HepG2 (cell line): ENCODE results near the gene EHD1. TPM values are rescaled to one million over a fixed set of nuclear protein-coding genes. Genes with fewer than 3 reads are reported as not detected.

Experiments
- GABPA ChIP-seq, 2 experiments: IDR thresholded peaks; 2 replicates each; pipeline ENCODE4 v1.6.1; 2011 to 2016; ENCODE audit warnings: low read depth in 2 of 2, low read length in 1 of 2, missing biosample characterization in 1 of 2, missing genetic modification characterization in 1 of 2
- KDM5B ChIP-seq: sonication (generic); formaldehyde crosslinking; IDR thresholded peaks from 2 replicates; pipeline ENCODE4 v1.4.0; 2020; ENCODE audit warnings: missing genetic modification reagents, mild to moderate bottlenecking, borderline replicate concordance
- MEIS1 ChIP-seq: sonication (generic); formaldehyde crosslinking; IDR thresholded peaks from 2 replicates; pipeline ENCODE4 v1.9.0; 2021; ENCODE audit warnings: mild to moderate bottlenecking, missing genetic modification reagents, moderate library complexity, borderline replicate concordance
- MYC ChIP-seq: sonication (generic); formaldehyde crosslinking; IDR thresholded peaks from 2 replicates; pipeline ENCODE4 v1.9.0; 2021; ENCODE audit warnings: missing genetic modification reagents, borderline replicate concordance
- NR2C2 ChIP-seq: sonication (generic); formaldehyde crosslinking; IDR thresholded peaks from 2 replicates; pipeline ENCODE4 v1.4.0; 2020; ENCODE audit warnings: missing genetic modification reagents, mild to moderate bottlenecking, moderate library complexity, borderline replicate concordance
- RXRA ChIP-seq: sonication (generic); formaldehyde crosslinking; IDR thresholded peaks from 2 replicates; pipeline ENCODE4 v1.5.1; 2020; ENCODE audit warnings: missing genetic modification reagents
- SMAD3 ChIP-seq: sonication (generic); formaldehyde crosslinking; IDR thresholded peaks from 2 replicates; pipeline ENCODE4 v1.4.0; 2020; ENCODE audit warnings: missing genetic modification reagents
- ZFX ChIP-seq: sonication (generic); formaldehyde crosslinking; IDR thresholded peaks from 2 replicates; pipeline ENCODE4 v1.4.0; 2020; ENCODE audit warnings: mild to moderate bottlenecking, low read depth, missing genetic modification reagents, moderate library complexity
- ZMYM3 ChIP-seq: sonication (generic); formaldehyde crosslinking; IDR thresholded peaks from 2 replicates; pipeline ENCODE4 v1.5.1; 2020; ENCODE audit warnings: mild to moderate bottlenecking, missing genetic modification reagents
- ZNF143 ChIP-seq: sonication (generic); formaldehyde crosslinking; IDR thresholded peaks from 2 replicates; pipeline ENCODE4 v1.4.0; 2020; ENCODE audit warnings: missing genetic modification reagents
- polyA plus RNA-seq, 8 experiments: library from polyadenylated mRNA; depleted of rRNA in 3 of 8; stranded (reverse) in 7 of 8; unstranded in 1 of 8; fragments of >200 nt; fragmentation: Illumina TruSeq in 4 of 8; extraction: Trizol in 4 of 8; gene quantifications; 2 replicates each; pipeline versions ENCODE4 v1.2.1 to v1.2.3, GENCODE V29; 2011 to 2016; ENCODE audit warnings: low read depth in 4 of 8, missing spikeins in 1 of 8, mixed read lengths in 1 of 8; ENCODE audit not compliant: insufficient read depth in 1 of 8
- total RNA-seq, 5 experiments: library from RNA; depleted of rRNA; stranded (reverse); fragments of >200 nt; fragmentation: Illumina TruSeq; extraction: Trizol; gene quantifications; 2 replicates each; pipeline ENCODE4 v1.2.3, GENCODE V29; 2016; ENCODE audit warnings: low read depth in 1 of 5
- TF ChIP-seq, protein P1 (sequence below): sonication (generic); formaldehyde crosslinking; IDR thresholded peaks from 2 replicates; pipeline ENCODE4 v1.4.0; 2020; ENCODE audit warnings: missing genetic modification reagents
- TF ChIP-seq, protein P2 (sequence below): sonication (generic); formaldehyde crosslinking; IDR thresholded peaks from 2 replicates; pipeline ENCODE4 v1.4.0; 2020; ENCODE audit warnings: mild to moderate bottlenecking, missing genetic modification reagents
- TF ChIP-seq, protein P3 (sequence below): fragments of 450-650 bp; IDR thresholded peaks from 2 replicates; pipeline ENCODE4 v1.6.1; 2017; ENCODE audit warnings: mild to moderate bottlenecking
- TF ChIP-seq, protein P4 (sequence below): sonication (generic); formaldehyde crosslinking; IDR thresholded peaks from 2 replicates; pipeline ENCODE4 v1.4.0; 2020; ENCODE audit warnings: mild to moderate bottlenecking, low read depth, missing genetic modification reagents
- TF ChIP-seq, protein P5 (sequence below): sonication (generic); IDR thresholded peaks from 2 replicates; pipeline ENCODE4 v1.6.1; 2016; ENCODE audit warnings: low read depth, borderline replicate concordance

Gene EHD1
- total and polyA plus RNA-seq, 2 of the 13 experiments (the other 11 are each of a cell fraction or from before 2014, with no cell fraction given) = 23.6 to 26.6 TPM

DNA sequence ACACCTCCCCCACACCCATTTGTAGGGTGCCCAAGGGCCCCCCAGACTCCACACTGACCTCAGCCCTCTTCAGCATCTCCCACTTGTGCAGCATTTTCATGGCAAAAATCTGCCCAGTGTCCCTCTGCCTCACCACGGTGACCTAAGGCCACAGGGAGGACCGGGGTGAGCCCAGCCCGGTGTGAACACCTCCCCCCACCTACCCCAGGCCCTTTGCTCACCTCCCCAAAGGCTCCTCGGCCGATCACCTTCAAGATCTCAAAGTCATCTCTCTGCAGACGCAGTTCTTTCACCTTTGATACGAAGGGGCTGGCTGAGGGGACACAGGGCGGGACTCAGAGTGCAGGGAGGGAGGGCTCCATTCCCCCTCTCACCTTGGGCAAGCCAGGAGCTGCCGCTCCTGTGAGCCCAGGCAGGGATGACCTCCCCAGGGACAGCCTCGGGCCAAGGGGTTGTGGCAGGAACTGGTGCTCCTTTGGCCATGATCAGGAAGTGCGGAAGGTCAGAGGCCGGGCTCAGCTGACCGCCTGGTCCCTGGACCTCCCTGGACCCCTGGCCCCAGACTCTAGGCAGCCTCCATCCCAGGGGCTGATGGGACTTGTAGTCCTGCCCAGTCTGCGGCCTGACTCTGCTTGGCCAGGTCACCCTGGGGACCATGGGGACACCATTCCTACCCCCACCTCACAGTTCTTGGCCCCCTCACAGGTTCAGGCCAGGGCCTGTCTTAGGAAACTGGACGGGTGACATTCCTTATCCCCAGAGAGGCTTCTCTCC lies 36.6 kb downstream of the EHD1 start (continued):
- TF ChIP-seq, protein P1, sequence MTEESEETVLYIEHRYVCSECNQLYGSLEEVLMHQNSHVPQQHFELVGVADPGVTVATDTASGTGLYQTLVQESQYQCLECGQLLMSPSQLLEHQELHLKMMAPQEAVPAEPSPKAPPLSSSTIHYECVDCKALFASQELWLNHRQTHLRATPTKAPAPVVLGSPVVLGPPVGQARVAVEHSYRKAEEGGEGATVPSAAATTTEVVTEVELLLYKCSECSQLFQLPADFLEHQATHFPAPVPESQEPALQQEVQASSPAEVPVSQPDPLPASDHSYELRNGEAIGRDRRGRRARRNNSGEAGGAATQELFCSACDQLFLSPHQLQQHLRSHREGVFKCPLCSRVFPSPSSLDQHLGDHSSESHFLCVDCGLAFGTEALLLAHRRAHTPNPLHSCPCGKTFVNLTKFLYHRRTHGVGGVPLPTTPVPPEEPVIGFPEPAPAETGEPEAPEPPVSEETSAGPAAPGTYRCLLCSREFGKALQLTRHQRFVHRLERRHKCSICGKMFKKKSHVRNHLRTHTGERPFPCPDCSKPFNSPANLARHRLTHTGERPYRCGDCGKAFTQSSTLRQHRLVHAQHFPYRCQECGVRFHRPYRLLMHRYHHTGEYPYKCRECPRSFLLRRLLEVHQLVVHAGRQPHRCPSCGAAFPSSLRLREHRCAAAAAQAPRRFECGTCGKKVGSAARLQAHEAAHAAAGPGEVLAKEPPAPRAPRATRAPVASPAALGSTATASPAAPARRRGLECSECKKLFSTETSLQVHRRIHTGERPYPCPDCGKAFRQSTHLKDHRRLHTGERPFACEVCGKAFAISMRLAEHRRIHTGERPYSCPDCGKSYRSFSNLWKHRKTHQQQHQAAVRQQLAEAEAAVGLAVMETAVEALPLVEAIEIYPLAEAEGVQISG (CRISPR knock-in tag) = peak; percentile 40; the same call in 1 of the 2 replicates
- TF ChIP-seq, protein P2, sequence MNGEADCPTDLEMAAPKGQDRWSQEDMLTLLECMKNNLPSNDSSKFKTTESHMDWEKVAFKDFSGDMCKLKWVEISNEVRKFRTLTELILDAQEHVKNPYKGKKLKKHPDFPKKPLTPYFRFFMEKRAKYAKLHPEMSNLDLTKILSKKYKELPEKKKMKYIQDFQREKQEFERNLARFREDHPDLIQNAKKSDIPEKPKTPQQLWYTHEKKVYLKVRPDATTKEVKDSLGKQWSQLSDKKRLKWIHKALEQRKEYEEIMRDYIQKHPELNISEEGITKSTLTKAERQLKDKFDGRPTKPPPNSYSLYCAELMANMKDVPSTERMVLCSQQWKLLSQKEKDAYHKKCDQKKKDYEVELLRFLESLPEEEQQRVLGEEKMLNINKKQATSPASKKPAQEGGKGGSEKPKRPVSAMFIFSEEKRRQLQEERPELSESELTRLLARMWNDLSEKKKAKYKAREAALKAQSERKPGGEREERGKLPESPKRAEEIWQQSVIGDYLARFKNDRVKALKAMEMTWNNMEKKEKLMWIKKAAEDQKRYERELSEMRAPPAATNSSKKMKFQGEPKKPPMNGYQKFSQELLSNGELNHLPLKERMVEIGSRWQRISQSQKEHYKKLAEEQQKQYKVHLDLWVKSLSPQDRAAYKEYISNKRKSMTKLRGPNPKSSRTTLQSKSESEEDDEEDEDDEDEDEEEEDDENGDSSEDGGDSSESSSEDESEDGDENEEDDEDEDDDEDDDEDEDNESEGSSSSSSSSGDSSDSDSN = 0 out of 2 replicates have a peak, but pooled peaks have one; percentile 3
- TF ChIP-seq, protein P3, sequence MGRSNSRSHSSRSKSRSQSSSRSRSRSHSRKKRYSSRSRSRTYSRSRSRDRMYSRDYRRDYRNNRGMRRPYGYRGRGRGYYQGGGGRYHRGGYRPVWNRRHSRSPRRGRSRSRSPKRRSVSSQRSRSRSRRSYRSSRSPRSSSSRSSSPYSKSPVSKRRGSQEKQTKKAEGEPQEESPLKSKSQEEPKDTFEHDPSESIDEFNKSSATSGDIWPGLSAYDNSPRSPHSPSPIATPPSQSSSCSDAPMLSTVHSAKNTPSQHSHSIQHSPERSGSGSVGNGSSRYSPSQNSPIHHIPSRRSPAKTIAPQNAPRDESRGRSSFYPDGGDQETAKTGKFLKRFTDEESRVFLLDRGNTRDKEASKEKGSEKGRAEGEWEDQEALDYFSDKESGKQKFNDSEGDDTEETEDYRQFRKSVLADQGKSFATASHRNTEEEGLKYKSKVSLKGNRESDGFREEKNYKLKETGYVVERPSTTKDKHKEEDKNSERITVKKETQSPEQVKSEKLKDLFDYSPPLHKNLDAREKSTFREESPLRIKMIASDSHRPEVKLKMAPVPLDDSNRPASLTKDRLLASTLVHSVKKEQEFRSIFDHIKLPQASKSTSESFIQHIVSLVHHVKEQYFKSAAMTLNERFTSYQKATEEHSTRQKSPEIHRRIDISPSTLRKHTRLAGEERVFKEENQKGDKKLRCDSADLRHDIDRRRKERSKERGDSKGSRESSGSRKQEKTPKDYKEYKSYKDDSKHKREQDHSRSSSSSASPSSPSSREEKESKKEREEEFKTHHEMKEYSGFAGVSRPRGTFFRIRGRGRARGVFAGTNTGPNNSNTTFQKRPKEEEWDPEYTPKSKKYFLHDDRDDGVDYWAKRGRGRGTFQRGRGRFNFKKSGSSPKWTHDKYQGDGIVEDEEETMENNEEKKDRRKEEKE = no peak
- TF ChIP-seq ZNF143 (CRISPR knock-in tag) = peak; percentile 89
- TF ChIP-seq ZFX (CRISPR knock-in tag) = peak; percentile 30; the same call in 1 of the 2 replicates
- TF ChIP-seq ZMYM3 = peak; percentile 61
- TF ChIP-seq SMAD3 (CRISPR knock-in tag) = no peak
- peak; percentile 49; the same call in 1 of the 2 replicates for TF ChIP-seq NR2C2
- peak; percentile 13; the same call in 1 of the 2 replicates for TF ChIP-seq KDM5B
- no peak for TF ChIP-seq GABPA (IDR thresholded peaks at IDR 0.05; ENCODE audit: low read depth, low read length)
- TF ChIP-seq GABPA (CRISPR knock-in tag; IDR thresholded peaks at IDR 0.05; ENCODE audit: low read depth) = peak; percentile 53
- no peak for TF ChIP-seq MEIS1 (CRISPR knock-in tag)
- TF ChIP-seq, protein P4, sequence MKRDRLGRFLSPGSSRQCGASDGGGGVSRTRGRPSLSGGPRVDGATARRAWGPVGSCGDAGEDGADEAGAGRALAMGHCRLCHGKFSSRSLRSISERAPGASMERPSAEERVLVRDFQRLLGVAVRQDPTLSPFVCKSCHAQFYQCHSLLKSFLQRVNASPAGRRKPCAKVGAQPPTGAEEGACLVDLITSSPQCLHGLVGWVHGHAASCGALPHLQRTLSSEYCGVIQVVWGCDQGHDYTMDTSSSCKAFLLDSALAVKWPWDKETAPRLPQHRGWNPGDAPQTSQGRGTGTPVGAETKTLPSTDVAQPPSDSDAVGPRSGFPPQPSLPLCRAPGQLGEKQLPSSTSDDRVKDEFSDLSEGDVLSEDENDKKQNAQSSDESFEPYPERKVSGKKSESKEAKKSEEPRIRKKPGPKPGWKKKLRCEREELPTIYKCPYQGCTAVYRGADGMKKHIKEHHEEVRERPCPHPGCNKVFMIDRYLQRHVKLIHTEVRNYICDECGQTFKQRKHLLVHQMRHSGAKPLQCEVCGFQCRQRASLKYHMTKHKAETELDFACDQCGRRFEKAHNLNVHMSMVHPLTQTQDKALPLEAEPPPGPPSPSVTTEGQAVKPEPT (CRISPR knock-in tag) = no peak
- peak; percentile 28; the same call in 1 of the 2 replicates for TF ChIP-seq RXRA (CRISPR knock-in tag)
- 0 out of 2 replicates have a peak, but pooled peaks have one; percentile 18 for TF ChIP-seq MYC (CRISPR knock-in tag)
- TF ChIP-seq, protein P5, sequence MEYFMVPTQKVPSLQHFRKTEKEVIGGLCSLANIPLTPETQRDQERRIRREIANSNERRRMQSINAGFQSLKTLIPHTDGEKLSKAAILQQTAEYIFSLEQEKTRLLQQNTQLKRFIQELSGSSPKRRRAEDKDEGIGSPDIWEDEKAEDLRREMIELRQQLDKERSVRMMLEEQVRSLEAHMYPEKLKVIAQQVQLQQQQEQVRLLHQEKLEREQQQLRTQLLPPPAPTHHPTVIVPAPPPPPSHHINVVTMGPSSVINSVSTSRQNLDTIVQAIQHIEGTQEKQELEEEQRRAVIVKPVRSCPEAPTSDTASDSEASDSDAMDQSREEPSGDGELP = peak; percentile 67; the same call in 1 of the 2 replicates
